ENCODE measurements around the gene LENG8.

LENG8 gene

DNA sequence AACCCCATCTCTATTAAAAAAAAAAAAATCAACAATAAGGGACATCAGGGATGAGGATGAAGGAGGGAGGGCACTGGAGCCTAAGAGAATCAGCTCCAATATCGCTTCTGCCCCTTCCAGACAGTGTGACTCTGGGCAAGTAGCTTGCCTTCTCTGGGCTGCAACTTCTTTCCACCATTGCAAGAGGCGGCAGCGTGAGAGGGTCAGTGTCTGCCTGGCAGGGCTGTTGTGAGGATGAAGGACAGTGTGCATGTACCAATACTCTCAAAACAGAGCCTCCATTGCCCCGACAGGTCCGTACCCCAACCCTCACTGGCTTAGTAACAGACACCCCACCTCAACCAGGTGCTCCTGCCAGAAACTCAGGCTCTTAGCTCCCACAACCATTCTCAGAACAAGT, 15.3 kb upstream of the LENG8 start:
- Histone ChIP-seq H3K79me2 (ENCODE audit: low read length) (no peaks in the 10 kb centered on the region), H3K9ac (ENCODE audit: low read length) (no peak overlapping the region), H3K4me1 (ENCODE audit: low read length) (no peaks in the 10 kb centered on the region), H4K20me1 (ENCODE audit: insufficient read depth, low read length) (no peaks in the 10 kb centered on the region), H3K9me3 (replicated peaks; ENCODE audit: insufficient read depth, low read length) (no peaks in the 10 kb centered on the region), H2AFZ (ENCODE audit: low read length) (no peak overlapping the region), H3K27me3 (replicated peaks; ENCODE audit: insufficient read depth, low read length) (peaks cover 21% of the 10 kb centered on the region), H3K27ac (ENCODE audit: low read length) (no peak overlapping the region), H3K9me2 (replicated peaks; ENCODE audit: insufficient read depth, low read length) (no peaks in the 10 kb centered on the region), H3K36me3 (replicated peaks; ENCODE audit: insufficient read depth, low read length) (no peaks in the 10 kb centered on the region), H3K4me3 (ENCODE audit: low read length) (no peak overlapping the region), H3K4me2 (ENCODE audit: low read depth, low read length) (no peak overlapping the region), H3F3A (ENCODE audit: insufficient read depth, low read length) (no peaks in the 10 kb centered on the region)
- no peak for DNase-seq
- TF ChIP-seq EZH2 (optimal IDR thresholded peaks at IDR 0.05; ENCODE audit: low read depth, low read length) (no peak), EZH2phosphoT487 (IDR thresholded peaks at IDR 0.05; ENCODE audit: low read length) (no peak)
- TF ChIP-seq, protein P1, sequence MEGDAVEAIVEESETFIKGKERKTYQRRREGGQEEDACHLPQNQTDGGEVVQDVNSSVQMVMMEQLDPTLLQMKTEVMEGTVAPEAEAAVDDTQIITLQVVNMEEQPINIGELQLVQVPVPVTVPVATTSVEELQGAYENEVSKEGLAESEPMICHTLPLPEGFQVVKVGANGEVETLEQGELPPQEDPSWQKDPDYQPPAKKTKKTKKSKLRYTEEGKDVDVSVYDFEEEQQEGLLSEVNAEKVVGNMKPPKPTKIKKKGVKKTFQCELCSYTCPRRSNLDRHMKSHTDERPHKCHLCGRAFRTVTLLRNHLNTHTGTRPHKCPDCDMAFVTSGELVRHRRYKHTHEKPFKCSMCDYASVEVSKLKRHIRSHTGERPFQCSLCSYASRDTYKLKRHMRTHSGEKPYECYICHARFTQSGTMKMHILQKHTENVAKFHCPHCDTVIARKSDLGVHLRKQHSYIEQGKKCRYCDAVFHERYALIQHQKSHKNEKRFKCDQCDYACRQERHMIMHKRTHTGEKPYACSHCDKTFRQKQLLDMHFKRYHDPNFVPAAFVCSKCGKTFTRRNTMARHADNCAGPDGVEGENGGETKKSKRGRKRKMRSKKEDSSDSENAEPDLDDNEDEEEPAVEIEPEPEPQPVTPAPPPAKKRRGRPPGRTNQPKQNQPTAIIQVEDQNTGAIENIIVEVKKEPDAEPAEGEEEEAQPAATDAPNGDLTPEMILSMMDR (IDR thresholded peaks at IDR 0.05; ENCODE audit: low read length) = no peak

DNA sequence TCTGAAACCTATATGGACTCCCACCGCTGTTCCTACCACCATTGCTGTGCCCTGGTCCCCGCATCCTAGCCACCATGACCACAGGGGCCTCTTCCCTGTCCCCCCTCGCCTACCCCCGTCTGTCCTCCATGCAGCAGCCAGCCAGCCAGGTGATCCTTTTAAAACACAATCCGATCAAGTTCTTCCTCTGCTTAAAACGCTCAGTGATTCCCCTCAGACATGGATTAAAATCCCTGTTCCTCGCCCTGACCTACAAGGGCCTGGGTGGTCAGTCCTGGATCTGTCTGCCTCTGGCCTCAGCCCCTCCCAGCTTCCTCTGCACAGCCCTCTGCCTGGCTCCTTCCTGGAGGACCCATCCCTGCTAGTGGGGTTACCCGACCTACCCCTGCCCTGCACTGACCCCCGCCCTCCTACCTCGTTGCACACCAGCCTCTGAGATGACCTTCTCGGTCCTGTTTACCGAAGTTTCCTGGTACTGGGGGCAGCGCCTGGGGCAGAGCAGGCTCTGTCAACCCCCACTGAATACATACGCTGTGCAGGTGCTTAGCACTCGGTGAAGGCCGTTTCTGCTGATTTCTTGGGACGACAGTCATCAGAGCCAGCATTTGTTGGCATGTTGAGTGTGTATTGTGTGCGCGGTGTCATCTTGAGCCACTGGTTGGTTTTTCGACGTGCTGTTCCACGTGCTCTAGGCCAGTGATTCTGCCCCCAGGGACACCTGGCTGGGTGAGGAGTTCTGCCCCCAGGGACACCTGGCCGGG, 14.7 kb upstream of the LENG8 start:
- Histone ChIP-seq H3K4me2 (ENCODE audit: low read depth, low read length) (no peak overlapping the region), H3K9me2 (replicated peaks; ENCODE audit: insufficient read depth, low read length) (no peaks in the 10 kb centered on the region), H3K4me1 (ENCODE audit: low read length) (no peaks in the 10 kb centered on the region), H3K9me3 (replicated peaks; ENCODE audit: insufficient read depth, low read length) (no peaks in the 10 kb centered on the region), H3K27ac (ENCODE audit: low read length) (no peak overlapping the region), H3F3A (ENCODE audit: insufficient read depth, low read length) (no peaks in the 10 kb centered on the region), H3K9ac (ENCODE audit: low read length) (no peak overlapping the region), H2AFZ (ENCODE audit: low read length) (no peak overlapping the region), H3K79me2 (ENCODE audit: low read length) (no peaks in the 10 kb centered on the region), H3K36me3 (replicated peaks; ENCODE audit: insufficient read depth, low read length) (no peaks in the 10 kb centered on the region), H3K27me3 (replicated peaks; ENCODE audit: insufficient read depth, low read length) (peaks cover 15% of the 10 kb centered on the region), H4K20me1 (ENCODE audit: insufficient read depth, low read length) (no peaks in the 10 kb centered on the region), H3K4me3 (ENCODE audit: low read length) (no peak overlapping the region)
- DNase-seq = no peak
- TF ChIP-seq EZH2phosphoT487 (IDR thresholded peaks at IDR 0.05; ENCODE audit: low read length) (no peak), EZH2 (optimal IDR thresholded peaks at IDR 0.05; ENCODE audit: low read depth, low read length) (no peak)
- TF ChIP-seq, protein P1 (IDR thresholded peaks at IDR 0.05; ENCODE audit: low read length) = no peak

- no peaks in the 10 kb centered on the region for H3K36me3 ChIP-seq (replicated peaks; ENCODE audit: insufficient read depth, low read length)
- no peak overlapping the region for H3K27ac ChIP-seq (ENCODE audit: low read length)
- DNase-seq = no peak
- H3K9me2 ChIP-seq (replicated peaks; ENCODE audit: insufficient read depth, low read length) = no peaks in the 10 kb centered on the region
- no peak overlapping the region for H3K4me2 ChIP-seq (ENCODE audit: low read depth, low read length)
- no peak overlapping the region for H2AFZ ChIP-seq (ENCODE audit: low read length)
- H3F3A ChIP-seq (ENCODE audit: insufficient read depth, low read length) = no peaks in the 10 kb centered on the region
- H3K4me1 ChIP-seq (ENCODE audit: low read length) = no peaks in the 10 kb centered on the region
- no peaks in the 10 kb centered on the region for H3K9me3 ChIP-seq (replicated peaks; ENCODE audit: insufficient read depth, low read length)
- TF ChIP-seq EZH2phosphoT487 (IDR thresholded peaks at IDR 0.05; ENCODE audit: low read length) = no peak
- TF ChIP-seq EZH2 (optimal IDR thresholded peaks at IDR 0.05; ENCODE audit: low read depth, low read length) = no peak
- TF ChIP-seq, protein P1 (IDR thresholded peaks at IDR 0.05; ENCODE audit: low read length) = no peak
- H3K79me2 ChIP-seq (ENCODE audit: low read length) = no peaks in the 10 kb centered on the region
- no peak overlapping the region for H3K4me3 ChIP-seq (ENCODE audit: low read length)
- H3K9ac ChIP-seq (ENCODE audit: low read length) = no peak overlapping the region
- H3K27me3 ChIP-seq (replicated peaks; ENCODE audit: insufficient read depth, low read length) = peaks cover 10% of the 10 kb centered on the region; the same call in 1 of the 2 replicates
- H4K20me1 ChIP-seq (ENCODE audit: insufficient read depth, low read length) = no peaks in the 10 kb centered on the region
These were observed 14.2 kb upstream of the LENG8 start for GRCh38 chr19:54434873-54435214.
